Activated CD4-positive, alpha-beta T cell treated with anti-CD3 and anti-CD28 coated beads, Interleukin-2, amount 50 U/mL, for 48 hours (primary cell): ENCODE measurements around the gene ANKMY1.

Experiments
- DNase-seq, 2 experiments: peaks; one replicate each; pipeline ENCODE4 v3.0.0-alpha.2; 2020

ANKMY1 gene

GRCh38 chr2:240578488-240578887 is 20.7 kb upstream of the ANKMY1 start:
- DNase-seq = no peak

- no peak for DNase-seq
Measured at GRCh38 chr2:240578110-240578450, 20.3 kb upstream of the ANKMY1 start.

- no peak for DNase-seq
Measured at GRCh38 chr2:240577281-240578109, 19.7 kb upstream of the ANKMY1 start.

GRCh38 chr2:240576436-240577205 is 18.8 kb upstream of the ANKMY1 start:
- no peak for DNase-seq

GRCh38 chr2:240576036-240576435 is 18.2 kb upstream of the ANKMY1 start:
- DNase-seq = no peak

GRCh38 chr2:240575101-240575965 is 17.5 kb upstream of the ANKMY1 start:
- DNase-seq = no peak

GRCh38 chr2:240574386-240575100 is 16.8 kb upstream of the ANKMY1 start:
- no peak for DNase-seq

- DNase-seq = no peak
Measured at GRCh38 chr2:240573516-240574385, 16.0 kb upstream of the ANKMY1 start.

- no peak for DNase-seq
Measured at GRCh38 chr2:240573071-240573515, 15.3 kb upstream of the ANKMY1 start.

GRCh38 chr2:240572141-240573031 is 14.6 kb upstream of the ANKMY1 start:
- no peak for DNase-seq

- DNase-seq = no peak
Measured at GRCh38 chr2:240571314-240571973, 13.7 kb upstream of the ANKMY1 start.

- DNase-seq = no peak
Measured at GRCh38 chr2:240570531-240571313, 12.9 kb upstream of the ANKMY1 start.

GRCh38 chr2:240569998-240570530 is 12.3 kb upstream of the ANKMY1 start:
- no peak for DNase-seq

GRCh38 chr2:240569523-240569997 is 11.8 kb upstream of the ANKMY1 start:
- no peak for DNase-seq

GRCh38 chr2:240568678-240569522 is 11.1 kb upstream of the ANKMY1 start:
- DNase-seq = peak in 1 of 2 experiments; percentile 40

- DNase-seq = peak; percentile 46 to 55
Measured at GRCh38 chr2:240567872-240568677, 10.3 kb upstream of the ANKMY1 start, which contains the start of gene RNPEPL1. RNPEPL1 (plus strand) TSS chr2:240568484; CDS start chr2:240568587, 103 bp downstream.
